Bronchial epithelial cell (primary cell): ENCODE results near the gene SLC49A4. TPM values are rescaled to one million over a fixed set of nuclear protein-coding genes. Genes with fewer than 3 reads are reported as not detected.

Experiments
- DNase-seq: peaks from one replicate; pipeline ENCODE4 v3.0.0-alpha.2; 2010; ENCODE audit warnings: low read depth
- FAIRE-seq: peaks from 2 replicates; lab custom pipeline; 2011; peaks lifted over from hg19 to GRCh38; lab: Jason Lieb, UNC
- H3K27me3 ChIP-seq: 2 replicates; pipeline ENCODE4 v1.5.1; 2011; ENCODE audit warnings: low read length; ENCODE audit not compliant: control insufficient read depth, insufficient read depth
- H3K36me3 ChIP-seq: 2 replicates; pipeline ENCODE4 v1.5.1; 2011; ENCODE audit warnings: low read length; ENCODE audit not compliant: control insufficient read depth, insufficient read depth
- H3K4me3 ChIP-seq: 2 replicates; pipeline ENCODE4 v1.5.1; 2011; ENCODE audit warnings: mild to moderate bottlenecking, low read depth, low read length, control low read depth
- total RNA-seq: library from RNA; depleted of rRNA; stranded (reverse); fragments of >200 nt; gene quantifications from 2 replicates; pipeline ENCODE4 v1.2.1, GENCODE V29; 2014
- TF ChIP-seq, protein P1 (sequence below): IDR thresholded peaks from 2 replicates; pipeline ENCODE4 v1.5.1; 2011; ENCODE audit warnings: mild to moderate bottlenecking, moderate library complexity, low read length, control low read depth, inconsistent platforms; ENCODE audit not compliant: insufficient read depth, severe bottlenecking

Gene SLC49A4
- total RNA-seq, 1 donor from 2014 or later: 21.6 TPM

DNA sequence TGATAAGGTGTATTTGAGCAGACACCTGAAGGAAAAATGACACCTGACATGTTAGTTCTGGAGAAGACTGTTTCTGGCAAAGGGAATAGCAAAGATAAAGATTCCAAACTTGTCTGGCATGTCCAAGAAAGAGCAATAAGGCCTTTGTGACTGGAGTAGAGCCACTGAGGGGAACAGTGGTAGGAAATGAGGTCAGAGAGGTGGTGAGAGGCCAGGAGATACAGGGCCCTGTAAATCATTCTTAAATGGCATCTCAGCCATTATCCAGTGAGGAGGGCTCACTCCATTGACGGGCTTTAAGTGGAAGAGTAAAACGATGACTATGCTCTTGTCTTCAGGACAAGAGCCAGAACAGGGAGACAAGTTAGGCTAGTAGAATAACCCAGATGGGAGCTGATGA lies 4.5 kb downstream of the SLC49A4 start:
- TF ChIP-seq, protein P1, sequence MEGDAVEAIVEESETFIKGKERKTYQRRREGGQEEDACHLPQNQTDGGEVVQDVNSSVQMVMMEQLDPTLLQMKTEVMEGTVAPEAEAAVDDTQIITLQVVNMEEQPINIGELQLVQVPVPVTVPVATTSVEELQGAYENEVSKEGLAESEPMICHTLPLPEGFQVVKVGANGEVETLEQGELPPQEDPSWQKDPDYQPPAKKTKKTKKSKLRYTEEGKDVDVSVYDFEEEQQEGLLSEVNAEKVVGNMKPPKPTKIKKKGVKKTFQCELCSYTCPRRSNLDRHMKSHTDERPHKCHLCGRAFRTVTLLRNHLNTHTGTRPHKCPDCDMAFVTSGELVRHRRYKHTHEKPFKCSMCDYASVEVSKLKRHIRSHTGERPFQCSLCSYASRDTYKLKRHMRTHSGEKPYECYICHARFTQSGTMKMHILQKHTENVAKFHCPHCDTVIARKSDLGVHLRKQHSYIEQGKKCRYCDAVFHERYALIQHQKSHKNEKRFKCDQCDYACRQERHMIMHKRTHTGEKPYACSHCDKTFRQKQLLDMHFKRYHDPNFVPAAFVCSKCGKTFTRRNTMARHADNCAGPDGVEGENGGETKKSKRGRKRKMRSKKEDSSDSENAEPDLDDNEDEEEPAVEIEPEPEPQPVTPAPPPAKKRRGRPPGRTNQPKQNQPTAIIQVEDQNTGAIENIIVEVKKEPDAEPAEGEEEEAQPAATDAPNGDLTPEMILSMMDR: no peak
- no peak overlapping the region for H3K4me3 ChIP-seq
- DNase-seq: no peak
- no peaks in the 10 kb centered on the region for H3K36me3 ChIP-seq
- no peaks in the 10 kb centered on the region for H3K27me3 ChIP-seq
- no peak for FAIRE-seq

DNA sequence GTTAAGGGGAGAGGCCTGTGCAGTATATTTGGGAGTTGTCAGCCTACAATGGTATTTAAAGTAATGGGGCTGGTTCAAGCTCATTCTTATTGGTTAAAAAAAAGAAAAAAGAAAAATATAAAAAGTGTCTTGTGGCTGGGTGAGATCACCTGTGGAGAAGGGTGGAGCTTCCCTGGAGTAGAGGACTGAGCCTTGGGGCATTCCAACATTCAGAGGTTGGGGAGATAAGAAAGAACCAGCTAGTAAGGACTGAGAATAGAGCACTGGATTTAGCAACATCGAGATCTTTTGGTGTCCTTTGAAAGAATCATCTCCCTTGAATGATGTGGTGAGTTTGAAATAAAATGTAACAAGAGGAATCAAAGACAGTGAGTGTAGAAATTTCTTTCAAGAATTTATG lies 5.2 kb downstream of the SLC49A4 start:
- peak; percentile 66 for DNase-seq
- Histone ChIP-seq H3K27me3 (no peaks in the 10 kb centered on the region), H3K36me3 (no peaks in the 10 kb centered on the region), H3K4me3 (no peak overlapping the region)
- no peak for FAIRE-seq
- TF ChIP-seq, protein P1: no peak

DNA sequence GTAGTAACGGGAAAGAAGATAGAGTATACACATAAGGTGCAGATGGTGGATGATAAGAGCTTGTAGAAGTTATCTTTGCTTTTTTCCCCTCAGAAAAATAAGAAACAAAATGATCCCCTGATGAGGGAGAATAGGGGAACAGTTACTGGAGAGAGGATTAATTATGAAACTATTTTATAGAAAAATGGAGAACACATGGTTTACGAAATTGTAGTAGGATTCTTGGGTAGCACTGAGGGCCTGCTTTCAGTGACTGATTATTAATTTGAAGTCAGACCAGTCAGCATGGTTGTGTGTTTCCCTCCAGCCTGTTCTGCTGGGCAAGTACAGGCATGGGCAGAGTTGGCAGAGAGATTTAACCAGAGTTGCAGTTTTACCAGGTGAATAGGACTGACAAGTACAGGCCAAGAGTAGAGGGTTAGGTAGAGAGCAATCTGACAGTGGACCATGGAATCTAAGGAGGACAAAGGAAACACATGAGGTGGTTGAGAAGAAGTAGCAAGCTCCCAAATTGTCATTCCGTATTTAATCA lies 5.9 kb downstream of the SLC49A4 start:
- no peaks in the 10 kb centered on the region for H3K27me3 ChIP-seq
- H3K4me3 ChIP-seq: no peak overlapping the region
- peak; percentile 96 for DNase-seq
- TF ChIP-seq, protein P1: no peak
- FAIRE-seq: peak; percentile 75
- no peaks in the 10 kb centered on the region for H3K36me3 ChIP-seq

DNA sequence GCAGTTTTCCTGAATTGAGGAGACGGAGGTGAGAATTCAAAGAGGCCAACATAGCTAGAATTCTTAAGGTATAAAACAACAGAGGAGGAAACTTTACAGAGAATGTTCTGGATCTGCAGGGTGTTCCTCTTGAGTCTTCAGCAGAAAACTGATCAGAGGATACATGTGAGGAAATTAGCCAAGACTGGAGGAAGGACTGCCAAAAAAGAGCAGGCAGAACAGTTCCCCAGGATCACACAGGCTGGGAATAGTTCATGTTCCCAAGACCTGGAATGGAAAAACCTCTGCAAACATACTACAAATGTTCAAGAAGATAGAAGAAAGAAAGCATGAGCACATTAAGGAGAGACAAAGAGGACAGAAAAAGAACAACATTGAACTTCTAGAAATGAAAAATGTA lies 7.5 kb downstream of the SLC49A4 start:
- Histone ChIP-seq H3K27me3 (no peaks in the 10 kb centered on the region), H3K4me3 (no peak overlapping the region), H3K36me3 (no peaks in the 10 kb centered on the region)
- TF ChIP-seq, protein P1: no peak
- DNase-seq: no peak
- FAIRE-seq: no peak

DNA sequence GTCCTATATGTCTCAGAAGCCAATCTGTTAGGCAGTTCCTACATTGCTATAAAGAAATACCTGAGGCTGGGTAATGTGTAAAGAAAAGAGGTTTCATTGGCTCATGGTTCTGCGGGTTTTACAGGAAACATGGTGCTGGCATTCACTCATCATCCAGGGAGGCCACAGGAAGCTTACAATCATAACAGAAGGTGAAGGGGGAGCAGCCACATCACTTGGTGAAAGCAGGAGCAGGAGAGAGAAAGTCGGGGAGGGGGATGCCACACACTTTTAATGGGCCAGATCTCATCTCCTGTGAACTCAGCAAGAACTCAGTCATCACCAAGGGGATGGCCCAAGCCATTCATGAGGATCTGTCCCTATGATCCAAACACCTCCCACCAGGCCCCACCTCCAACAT lies 9.1 kb downstream of the SLC49A4 start:
- DNase-seq (no peak), FAIRE-seq (no peak)
- Histone ChIP-seq H3K4me3 (no peak overlapping the region), H3K36me3 (peaks cover 2% of the 10 kb centered on the region), H3K27me3 (no peaks in the 10 kb centered on the region)
- TF ChIP-seq, protein P1: no peak

DNA sequence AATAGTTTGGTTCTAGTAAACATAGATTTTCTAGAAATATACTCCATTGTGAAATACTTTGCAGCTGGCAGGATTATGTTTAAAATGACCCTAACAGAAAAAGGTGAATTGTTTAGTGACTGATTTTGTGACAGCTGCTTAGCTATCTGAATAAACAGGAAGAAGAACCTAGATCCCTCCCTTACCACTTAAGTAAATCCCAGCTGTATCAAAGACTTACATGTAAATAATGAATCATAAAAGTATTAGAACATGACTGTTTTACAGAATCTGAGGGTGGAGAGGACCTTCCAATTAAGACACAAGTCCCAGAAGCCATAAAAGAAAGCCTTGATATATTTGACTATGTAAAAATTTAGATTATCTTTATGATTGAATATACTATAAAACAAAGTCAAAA lies 15.9 kb downstream of the SLC49A4 start:
- FAIRE-seq (no peak), DNase-seq (peak; percentile 32)
- H3K4me3 ChIP-seq: no peak overlapping the region
- H3K36me3 ChIP-seq: peaks cover 3% of the 10 kb centered on the region
- TF ChIP-seq, protein P1: no peak
- no peaks in the 10 kb centered on the region for H3K27me3 ChIP-seq
